PC-9 (cell line): ENCODE measurements around the gene TOX2.

ENCODE experiments used
- CTCF ChIP-seq: fragments of 200-600 bp; sonication (generic); conservative IDR thresholded peaks from 2 replicates; pipeline ENCODE4 v1.6.1; 2017; ENCODE audit warnings: mixed run types, antibody characterized with exemption, mild to moderate bottlenecking, moderate library complexity
- EZH2 ChIP-seq: fragments of 200-600 bp; sonication (generic); IDR thresholded peaks from 2 replicates; pipeline ENCODE4 v1.8.0; 2017; ENCODE audit warnings: antibody characterized with exemption, low read depth

GRCh38 chr20:43971267-43971666 lies 56.6 kb downstream of the TOX2 start:
- TF ChIP-seq CTCF (no peak), EZH2 (no peak)
